Retinal pigment epithelial cell (primary cell): ENCODE results near the gene ATP2C2.

Source experiments
- DNase-seq: peaks from one replicate; pipeline ENCODE4 v3.0.0-alpha.2; 2010; ENCODE audit warnings: low read depth
- H3K4me3 ChIP-seq: 2 replicates; pipeline ENCODE4 v1.5.1; 2011; ENCODE audit warnings: mild to moderate bottlenecking, low read length, control low read depth, moderate library complexity
- CTCF ChIP-seq: conservative IDR thresholded peaks from 2 replicates; pipeline ENCODE4 v1.5.1; 2011; ENCODE audit warnings: low read depth, low read length, control low read depth, inconsistent platforms

ATP2C2 gene

GRCh38 chr16:84358601-84359295, 9.6 kb upstream of the ATP2C2 start:
- TF ChIP-seq CTCF = no peak
- H3K4me3 ChIP-seq = no peak overlapping the region
- no peak for DNase-seq

- no peak for TF ChIP-seq CTCF
- no peak overlapping the region for H3K4me3 ChIP-seq
- DNase-seq = no peak
Measured at GRCh38 chr16:84359326-84359725, 9.0 kb upstream of the ATP2C2 start.

DNA sequence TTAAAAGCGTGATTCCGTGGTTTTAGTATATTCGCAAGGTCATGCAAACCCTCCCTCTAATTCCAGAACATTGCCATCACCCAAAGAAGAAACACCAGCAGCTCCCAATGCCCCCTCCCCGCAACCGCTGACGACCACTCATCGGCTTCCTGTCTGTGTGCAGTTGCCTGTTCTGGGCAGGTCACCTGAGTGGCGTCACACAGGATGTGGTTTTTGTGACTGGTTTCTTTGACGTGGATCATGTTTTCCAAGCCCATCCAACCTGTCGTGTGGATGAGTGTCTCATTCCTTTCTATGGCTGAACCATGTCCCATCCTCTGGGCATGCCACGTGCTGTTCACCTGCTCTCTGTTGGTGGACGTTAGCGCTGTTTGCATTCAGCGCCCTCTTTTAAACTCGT, 8.2 kb upstream of the ATP2C2 start:
- no peak for DNase-seq
- H3K4me3 ChIP-seq = no peak overlapping the region
- TF ChIP-seq CTCF = no peak

GRCh38 chr16:84360748-84361147, 7.6 kb upstream of the ATP2C2 start:
- DNase-seq = no peak

DNA sequence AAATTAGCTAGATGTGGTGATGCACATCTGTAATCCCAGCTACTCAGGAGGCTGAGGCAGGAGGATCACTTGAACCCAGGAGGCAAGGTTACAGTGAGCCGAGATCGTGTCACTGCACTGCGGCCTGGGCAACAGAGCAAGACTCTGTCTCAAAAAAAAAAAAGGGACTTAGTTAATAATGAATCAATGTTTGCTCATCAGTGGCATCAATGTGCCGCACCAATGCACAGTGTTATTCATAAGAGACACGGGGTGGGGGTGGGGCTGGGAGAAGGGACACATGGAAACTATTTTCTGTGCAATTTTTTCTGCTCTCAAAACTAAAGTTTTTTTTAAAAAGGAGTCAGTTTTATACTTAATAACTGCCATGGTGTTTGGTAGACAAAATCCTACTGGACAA, 6.8 kb upstream of the ATP2C2 start:
- no peak for TF ChIP-seq CTCF
- no peak for DNase-seq
- no peak overlapping the region for H3K4me3 ChIP-seq

More at GRCh38 chr16:84360748-84361147, 7.6 kb upstream of the ATP2C2 start:
- no peak for TF ChIP-seq CTCF
- H3K4me3 ChIP-seq = no peak overlapping the region

DNA sequence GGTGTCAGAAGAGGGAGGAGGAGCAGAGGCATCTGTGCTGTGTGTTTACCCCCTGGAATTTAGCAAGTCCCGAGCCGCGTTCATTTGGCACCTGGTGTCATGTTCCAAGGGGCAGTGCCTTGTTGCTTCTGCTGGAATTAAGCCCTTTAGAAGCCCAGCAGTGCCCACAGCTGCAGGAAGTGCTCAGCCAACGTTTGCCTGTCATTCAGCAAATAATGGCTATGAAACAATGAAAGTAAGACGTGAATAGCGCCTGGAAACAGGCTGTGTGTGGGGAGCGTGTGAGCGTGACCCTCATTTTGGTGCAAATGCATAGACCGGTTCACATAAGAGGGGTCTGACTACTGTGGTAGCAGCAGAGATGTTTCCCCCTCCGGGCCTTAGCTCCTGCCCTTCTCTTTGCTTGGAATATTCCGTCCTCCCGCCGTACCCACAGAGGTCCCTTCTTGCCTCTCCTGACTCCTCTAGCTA, 5.8 kb upstream of the ATP2C2 start:
- no peak for TF ChIP-seq CTCF
- H3K4me3 ChIP-seq = no peak overlapping the region
- no peak for DNase-seq

GRCh38 chr16:84366208-84366607, 2.1 kb upstream of the ATP2C2 start:
- H3K4me3 ChIP-seq = no peak overlapping the region
- no peak for TF ChIP-seq CTCF
- no peak for DNase-seq
